ENCODE results near the gene RAD51B. TPM values are rescaled to one million over a fixed set of nuclear protein-coding genes. Genes with fewer than 3 reads are reported as not detected.

RAD51B gene
- total and polyA plus RNA-seq, 2 of the 13 experiments (the other 11 are each of a cell fraction or from before 2014, with no cell fraction given), result 7.0 to 9.5 TPM

GRCh38 chr14:68619790-68620574 lies 800.4 kb downstream of the RAD51B start (continued):
- TF ChIP-seq THAP7 (CRISPR knock-in tag; IDR thresholded peaks at IDR 0.05) (no peak), ZNF280D (CRISPR knock-in tag; IDR thresholded peaks at IDR 0.05) (no peak), ATF6 (CRISPR knock-in tag; conservative IDR thresholded peaks at IDR 0.05) (no peak), GATAD1 (CRISPR knock-in tag; IDR thresholded peaks at IDR 0.05) (no peak), RFXAP (CRISPR knock-in tag; IDR thresholded peaks at IDR 0.05; ENCODE audit: borderline replicate concordance) (no peak), ZNF263 (CRISPR knock-in tag; IDR thresholded peaks at IDR 0.05) (no peak), ATF2 (CRISPR knock-in tag; IDR thresholded peaks at IDR 0.05) (no peak), ATAD3A (CRISPR knock-in tag; IDR thresholded peaks at IDR 0.05) (no peak), TCF7 (IDR thresholded peaks at IDR 0.05; ENCODE audit: low read depth) (no peak), TBX3 (IDR thresholded peaks at IDR 0.05; ENCODE audit: borderline replicate concordance) (no peak), MAFF (IDR thresholded peaks at IDR 0.05; ENCODE audit: low read depth, low read length) (no peak), TARDBP (CRISPR knock-in tag; IDR thresholded peaks at IDR 0.05) (no peak), NR2C2 (CRISPR knock-in tag; IDR thresholded peaks at IDR 0.05; ENCODE audit: borderline replicate concordance) (peak; percentile 84), SIX4 (CRISPR knock-in tag; IDR thresholded peaks at IDR 0.05) (peak; percentile 80), PCBP1 (IDR thresholded peaks at IDR 0.05; ENCODE audit: borderline replicate concordance, low read depth, low read length) (no peak), ZNF7 (CRISPR knock-in tag; IDR thresholded peaks at IDR 0.05) (no peak), BRF2 (CRISPR knock-in tag; IDR thresholded peaks at IDR 0.05) (no peak), ZNF883 (CRISPR knock-in tag; IDR thresholded peaks at IDR 0.05; ENCODE audit: not compliant biosample characterization) (no peak), CENPBD1 (CRISPR knock-in tag; IDR thresholded peaks at IDR 0.05; ENCODE audit: borderline replicate concordance, low read depth) (no peak), ZSCAN12 (CRISPR knock-in tag; IDR thresholded peaks at IDR 0.05) (no peak), ZNF234 (CRISPR knock-in tag; conservative IDR thresholded peaks at IDR 0.05) (no peak)

Measured in HepG2 (cell line).